Peyer's patch (tissue), 4 donors: Measurements from ENCODE around the gene HS6ST3.

Source experiments
- POLR2A ChIP-seq, 2 donors: fragments of 450-650 bp; IDR thresholded peaks; one replicate each; pipeline ENCODE4 v1.5.1; 2017; ENCODE audit warnings: antibody characterized with exemption in 2 of 2, mild to moderate bottlenecking in 2 of 2, moderate library complexity in 2 of 2
- TF ChIP-seq, protein P1 (sequence below), 6 experiments: fragments of 450-650 bp in 4 of 6; fragments of 200-600 bp in 2 of 6; sonication (generic) in 1 of 6; IDR thresholded peaks; one replicate each; pipeline ENCODE4 v1.5.1; 2017 to 2019; ENCODE audit warnings: antibody characterized with exemption in 6 of 6, mild to moderate bottlenecking in 3 of 6, moderate library complexity in 1 of 6

- TF ChIP-seq POLR2A (IDR thresholded peaks at IDR 0.05): no peak
- TF ChIP-seq, protein P1, sequence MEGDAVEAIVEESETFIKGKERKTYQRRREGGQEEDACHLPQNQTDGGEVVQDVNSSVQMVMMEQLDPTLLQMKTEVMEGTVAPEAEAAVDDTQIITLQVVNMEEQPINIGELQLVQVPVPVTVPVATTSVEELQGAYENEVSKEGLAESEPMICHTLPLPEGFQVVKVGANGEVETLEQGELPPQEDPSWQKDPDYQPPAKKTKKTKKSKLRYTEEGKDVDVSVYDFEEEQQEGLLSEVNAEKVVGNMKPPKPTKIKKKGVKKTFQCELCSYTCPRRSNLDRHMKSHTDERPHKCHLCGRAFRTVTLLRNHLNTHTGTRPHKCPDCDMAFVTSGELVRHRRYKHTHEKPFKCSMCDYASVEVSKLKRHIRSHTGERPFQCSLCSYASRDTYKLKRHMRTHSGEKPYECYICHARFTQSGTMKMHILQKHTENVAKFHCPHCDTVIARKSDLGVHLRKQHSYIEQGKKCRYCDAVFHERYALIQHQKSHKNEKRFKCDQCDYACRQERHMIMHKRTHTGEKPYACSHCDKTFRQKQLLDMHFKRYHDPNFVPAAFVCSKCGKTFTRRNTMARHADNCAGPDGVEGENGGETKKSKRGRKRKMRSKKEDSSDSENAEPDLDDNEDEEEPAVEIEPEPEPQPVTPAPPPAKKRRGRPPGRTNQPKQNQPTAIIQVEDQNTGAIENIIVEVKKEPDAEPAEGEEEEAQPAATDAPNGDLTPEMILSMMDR (IDR thresholded peaks at IDR 0.05): no peak
Observed at GRCh38 chr13:96159725-96160124, 69.8 kb downstream of the HS6ST3 start.
